KMS-11 (cell line): ENCODE results near the gene ANKRD40.

Experiments
- H2AFZ ChIP-seq: fragments of 200-600 bp; sonication (generic); 2 replicates; pipeline ENCODE4 v1.6.1; 2016; ENCODE audit warnings: antibody characterized with exemption, mixed run types, low read depth
- H3K27ac ChIP-seq: fragments of 200-600 bp; sonication (generic); 2 replicates; pipeline ENCODE4 v1.6.1; 2016; ENCODE audit warnings: mild to moderate bottlenecking, mixed run types
- H3K27me3 ChIP-seq: fragments of 200-600 bp; sonication (generic); 2 replicates; pipeline ENCODE4 v1.6.1; 2017; ENCODE audit warnings: mild to moderate bottlenecking, low read depth, mixed run types, moderate library complexity; ENCODE audit not compliant: insufficient read depth
- H3K36me3 ChIP-seq: fragments of 200-600 bp; sonication (generic); 2 replicates; pipeline ENCODE4 v1.6.1; 2017; ENCODE audit warnings: mild to moderate bottlenecking, mixed run types; ENCODE audit not compliant: insufficient read depth
- H3K4me1 ChIP-seq: fragments of 200-600 bp; sonication (generic); 2 replicates; pipeline ENCODE4 v1.6.1; 2016; ENCODE audit warnings: mild to moderate bottlenecking, low read depth, mixed run types; ENCODE audit not compliant: poor library complexity, severe bottlenecking
- H3K4me2 ChIP-seq: fragments of 200-600 bp; sonication (generic); 2 replicates; pipeline ENCODE4 v1.7.0; 2016; ENCODE audit warnings: mild to moderate bottlenecking, mixed run types
- H3K4me3 ChIP-seq: fragments of 200-600 bp; sonication (generic); IDR thresholded peaks from 2 replicates; pipeline ENCODE4 v1.6.1; 2017; ENCODE audit warnings: low read depth, low read length, mixed read lengths; ENCODE audit not compliant: insufficient read depth
- H3K79me2 ChIP-seq: fragments of 200-600 bp; sonication (generic); 2 replicates; pipeline ENCODE4 v1.6.1; 2016; ENCODE audit warnings: low read depth, mixed run types; ENCODE audit not compliant: insufficient read depth
- H3K9ac ChIP-seq: fragments of 200-600 bp; sonication (generic); 2 replicates; pipeline ENCODE4 v1.6.1; 2016; ENCODE audit warnings: mild to moderate bottlenecking, mixed run types
- H4K20me1 ChIP-seq: fragments of 200-600 bp; sonication (generic); 2 replicates; pipeline ENCODE4 v1.6.1; 2016; ENCODE audit warnings: mild to moderate bottlenecking, mixed run types; ENCODE audit not compliant: insufficient read depth
- TF ChIP-seq, protein P1 (sequence below): fragments of 200-600 bp; sonication (generic); conservative IDR thresholded peaks from 2 replicates; pipeline ENCODE4 v1.6.1; 2017; ENCODE audit warnings: low read depth, mild to moderate bottlenecking, antibody characterized with exemption, low read length, moderate library complexity, mixed read lengths

The ANKRD40 gene

DNA sequence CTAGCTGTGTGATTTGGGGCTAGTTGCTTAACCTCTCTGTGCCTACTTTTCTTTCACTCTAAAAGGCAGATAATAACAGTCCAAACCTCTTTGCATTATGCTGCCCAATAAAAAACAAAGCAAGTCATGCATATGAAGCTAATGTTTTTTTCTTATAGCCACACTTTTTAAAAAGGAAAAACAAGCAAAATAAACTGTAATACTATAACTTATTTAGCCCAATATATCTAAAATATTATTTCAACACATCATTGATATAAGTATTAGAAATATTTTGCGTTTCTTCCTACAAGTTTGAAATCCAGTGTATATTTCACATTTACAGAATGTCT is 22.4 kb downstream of the ANKRD40 start:
- Histone ChIP-seq H3K4me3 (no peak overlapping the region), H3K4me2 (no peak overlapping the region), H3K27ac (no peak overlapping the region), H3K79me2 (no peaks in the 10 kb centered on the region), H3K36me3 (no peaks in the 10 kb centered on the region), H4K20me1 (no peaks in the 10 kb centered on the region), H2AFZ (no peak overlapping the region), H3K9ac (no peak overlapping the region), H3K4me1 (peaks cover 6% of the 10 kb centered on the region), H3K27me3 (peaks cover 12% of the 10 kb centered on the region; the same call in 1 of the 2 replicates)
- TF ChIP-seq, protein P1, sequence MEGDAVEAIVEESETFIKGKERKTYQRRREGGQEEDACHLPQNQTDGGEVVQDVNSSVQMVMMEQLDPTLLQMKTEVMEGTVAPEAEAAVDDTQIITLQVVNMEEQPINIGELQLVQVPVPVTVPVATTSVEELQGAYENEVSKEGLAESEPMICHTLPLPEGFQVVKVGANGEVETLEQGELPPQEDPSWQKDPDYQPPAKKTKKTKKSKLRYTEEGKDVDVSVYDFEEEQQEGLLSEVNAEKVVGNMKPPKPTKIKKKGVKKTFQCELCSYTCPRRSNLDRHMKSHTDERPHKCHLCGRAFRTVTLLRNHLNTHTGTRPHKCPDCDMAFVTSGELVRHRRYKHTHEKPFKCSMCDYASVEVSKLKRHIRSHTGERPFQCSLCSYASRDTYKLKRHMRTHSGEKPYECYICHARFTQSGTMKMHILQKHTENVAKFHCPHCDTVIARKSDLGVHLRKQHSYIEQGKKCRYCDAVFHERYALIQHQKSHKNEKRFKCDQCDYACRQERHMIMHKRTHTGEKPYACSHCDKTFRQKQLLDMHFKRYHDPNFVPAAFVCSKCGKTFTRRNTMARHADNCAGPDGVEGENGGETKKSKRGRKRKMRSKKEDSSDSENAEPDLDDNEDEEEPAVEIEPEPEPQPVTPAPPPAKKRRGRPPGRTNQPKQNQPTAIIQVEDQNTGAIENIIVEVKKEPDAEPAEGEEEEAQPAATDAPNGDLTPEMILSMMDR = no peak

DNA sequence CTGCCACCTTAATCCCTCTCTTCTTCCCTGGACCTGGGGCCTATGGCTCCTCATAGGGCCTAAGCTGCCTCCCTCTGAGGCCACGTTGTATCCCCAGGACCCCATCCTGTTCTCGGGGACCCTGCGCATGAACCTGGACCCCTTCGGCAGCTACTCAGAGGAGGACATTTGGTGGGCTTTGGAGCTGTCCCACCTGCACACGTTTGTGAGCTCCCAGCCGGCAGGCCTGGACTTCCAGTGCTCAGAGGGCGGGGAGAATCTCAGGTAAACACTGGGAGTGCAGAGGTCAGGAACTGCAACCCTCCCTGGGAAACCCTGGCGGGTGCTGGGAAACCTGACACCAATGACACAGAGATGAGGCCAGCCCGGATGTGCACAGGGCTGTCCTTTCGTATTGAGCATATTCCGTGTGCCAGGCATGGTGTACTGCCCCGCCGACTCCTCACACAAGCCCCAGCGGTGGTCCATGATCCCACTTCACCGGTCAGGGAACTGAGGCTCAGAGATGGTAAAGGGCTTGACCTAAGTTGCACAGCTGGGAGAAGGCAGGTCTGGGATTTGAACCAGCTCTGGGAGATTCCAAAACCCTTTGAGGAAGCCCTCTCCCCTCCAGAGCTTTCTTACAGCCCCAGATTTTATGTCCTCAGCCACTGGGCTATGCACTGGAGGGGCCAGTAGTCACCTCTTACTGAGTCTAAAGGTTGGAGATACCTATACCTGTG is 22.9 kb downstream of the ANKRD40 start:
- TF ChIP-seq, protein P1 = no peak
- no peak overlapping the region for H3K4me3 ChIP-seq
- no peak overlapping the region for H3K4me2 ChIP-seq
- H3K27me3 ChIP-seq = peaks cover 14% of the 10 kb centered on the region; the same call in 1 of the 2 replicates
- H2AFZ ChIP-seq = no peak overlapping the region
- H3K27ac ChIP-seq = no peak overlapping the region
- peaks cover 6% of the 10 kb centered on the region for H3K4me1 ChIP-seq
- no peaks in the 10 kb centered on the region for H3K79me2 ChIP-seq
- H4K20me1 ChIP-seq = no peaks in the 10 kb centered on the region
- H3K9ac ChIP-seq = no peak overlapping the region
- H3K36me3 ChIP-seq = no peaks in the 10 kb centered on the region

DNA sequence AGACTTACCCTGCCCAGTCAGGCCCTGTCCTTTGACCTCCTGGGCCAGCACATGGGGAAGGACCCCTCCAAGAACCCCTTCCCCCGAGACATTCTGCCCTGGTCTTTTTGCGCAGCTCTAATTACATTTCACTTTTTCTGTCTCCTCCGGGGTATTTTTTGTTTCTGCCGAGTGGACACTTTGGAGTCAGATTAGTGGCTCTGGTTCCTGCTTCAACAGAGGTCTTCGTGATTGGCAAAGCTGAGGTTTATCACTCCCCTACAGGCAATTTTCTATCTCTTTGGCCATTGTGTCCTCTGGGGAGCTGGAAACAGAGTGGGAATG is 23.5 kb downstream of the ANKRD40 start:
- Histone ChIP-seq H3K4me1 (peaks cover 6% of the 10 kb centered on the region), H3K27me3 (peaks cover 14% of the 10 kb centered on the region; the same call in 1 of the 2 replicates), H3K4me3 (no peak overlapping the region), H3K27ac (no peak overlapping the region), H3K9ac (no peak overlapping the region), H3K36me3 (no peaks in the 10 kb centered on the region), H2AFZ (no peak overlapping the region), H3K79me2 (no peaks in the 10 kb centered on the region), H4K20me1 (no peaks in the 10 kb centered on the region), H3K4me2 (no peak overlapping the region)
- TF ChIP-seq, protein P1 = no peak

DNA sequence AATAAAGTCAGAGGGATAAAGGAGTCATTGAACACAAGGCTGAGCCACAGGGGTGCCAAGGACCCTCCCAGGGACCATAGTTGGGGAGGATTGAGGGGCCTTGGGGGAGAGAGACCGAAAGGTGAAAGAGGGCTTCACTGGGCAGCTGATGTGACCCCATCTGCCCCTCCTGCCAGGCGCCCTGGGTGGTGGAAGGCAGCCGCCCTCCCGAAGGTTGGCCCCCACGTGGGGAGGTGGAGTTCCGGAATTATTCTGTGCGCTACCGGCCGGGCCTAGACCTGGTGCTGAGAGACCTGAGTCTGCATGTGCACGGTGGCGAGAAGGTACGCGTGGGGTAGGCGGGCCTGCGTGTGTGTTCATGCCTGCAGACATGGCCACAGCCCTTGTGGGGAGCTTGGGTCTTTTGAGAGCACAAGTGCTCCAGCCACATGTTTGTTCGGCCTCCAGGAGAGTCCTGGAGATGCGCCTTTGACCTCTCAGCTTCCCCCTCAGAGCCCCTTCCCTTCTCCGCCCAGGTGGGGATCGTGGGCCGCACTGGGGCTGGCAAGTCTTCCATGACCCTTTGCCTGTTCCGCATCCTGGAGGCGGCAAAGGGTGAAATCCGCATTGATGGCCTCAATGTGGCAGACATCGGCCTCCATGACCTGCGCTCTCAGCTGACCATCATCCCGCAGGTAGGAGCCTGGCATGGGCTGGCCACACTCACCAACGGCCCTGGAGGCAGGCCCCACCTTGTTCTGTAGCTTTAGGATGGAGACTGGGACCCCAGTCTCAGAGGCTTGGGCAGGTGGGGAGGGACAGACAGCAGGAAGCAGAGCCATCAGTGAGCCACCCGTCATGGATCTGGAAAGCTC is 24.1 kb downstream of the ANKRD40 start:
- H3K79me2 ChIP-seq = no peaks in the 10 kb centered on the region
- no peak overlapping the region for H3K27ac ChIP-seq
- H3K4me2 ChIP-seq = no peak overlapping the region
- H3K4me3 ChIP-seq = no peak overlapping the region
- H2AFZ ChIP-seq = no peak overlapping the region
- H3K36me3 ChIP-seq = no peaks in the 10 kb centered on the region
- H3K9ac ChIP-seq = no peak overlapping the region
- H3K4me1 ChIP-seq = peaks cover 6% of the 10 kb centered on the region
- TF ChIP-seq, protein P1 = no peak
- H4K20me1 ChIP-seq = no peaks in the 10 kb centered on the region
- H3K27me3 ChIP-seq = peaks cover 14% of the 10 kb centered on the region; the same call in 1 of the 2 replicates
